H54 (cell line): ENCODE measurements around the gene FAM240A.

Experiments used
- DNase-seq: peaks from one replicate; pipeline ENCODE4 v3.0.0; 2011; ENCODE audit warnings: low spot score, mixed read lengths; ENCODE audit not compliant: insufficient read length
- FAIRE-seq: peaks from 3 replicates; lab custom pipeline; 2011; peaks lifted over from hg19 to GRCh38; lab: Jason Lieb, UNC
- POLR2A ChIP-seq: IDR thresholded peaks from 2 replicates; pipeline ENCODE4 v1.6.1; 2011; ENCODE audit warnings: low read depth, mild to moderate bottlenecking, low read length

Gene FAM240A

GRCh38 chr3:46624975-46625490, 12.7 kb downstream of the FAM240A start:
- FAIRE-seq = no peak
- no peak for DNase-seq
- no peak for TF ChIP-seq POLR2A

- no peak for TF ChIP-seq POLR2A
- DNase-seq (no peak), FAIRE-seq (no peak)
Observed at GRCh38 chr3:46626039-46626438, 13.7 kb downstream of the FAM240A start.

- TF ChIP-seq POLR2A = no peak
- FAIRE-seq (no peak), DNase-seq (no peak)
Observed at GRCh38 chr3:46627078-46627477, 14.8 kb downstream of the FAM240A start.

DNA sequence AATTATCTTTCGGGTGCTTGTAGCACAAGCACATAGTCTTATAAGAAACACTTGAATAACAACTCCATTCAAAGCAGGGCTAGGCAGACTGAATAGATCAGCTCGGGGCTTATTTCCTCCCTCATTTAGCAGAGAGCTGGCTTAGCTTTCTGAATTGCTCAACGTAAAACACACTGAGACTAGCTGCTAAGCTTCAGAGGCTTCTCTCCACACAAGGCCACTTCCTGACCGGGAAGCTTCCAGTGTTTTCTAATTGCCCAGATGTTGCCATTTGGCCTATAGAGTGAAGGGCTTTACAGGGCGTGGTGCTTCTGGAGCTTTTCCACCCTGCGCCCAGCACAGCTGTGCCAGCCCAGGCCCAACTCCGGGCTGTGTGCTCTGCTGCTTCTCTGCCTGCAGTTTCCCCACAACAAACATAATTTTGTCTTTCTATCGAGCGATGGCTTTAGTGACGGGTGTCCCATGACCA, 16.6 kb downstream of the FAM240A start:
- FAIRE-seq = no peak
- DNase-seq = no peak
- TF ChIP-seq POLR2A = no peak

- TF ChIP-seq POLR2A = no peak
- FAIRE-seq = no peak
- peak; percentile 52 for DNase-seq
Observed at GRCh38 chr3:46629551-46630517, 17.5 kb downstream of the FAM240A start.

GRCh38 chr3:46632792-46633191, 20.5 kb downstream of the FAM240A start:
- no peak for TF ChIP-seq POLR2A
- DNase-seq = no peak
- no peak for FAIRE-seq

GRCh38 chr3:46634856-46635255, 22.5 kb downstream of the FAM240A start:
- FAIRE-seq (no peak), DNase-seq (no peak)
- no peak for TF ChIP-seq POLR2A

- FAIRE-seq (no peak), DNase-seq (no peak)
- no peak for TF ChIP-seq POLR2A
Observed at GRCh38 chr3:46639221-46639620, 26.9 kb downstream of the FAM240A start.

DNA sequence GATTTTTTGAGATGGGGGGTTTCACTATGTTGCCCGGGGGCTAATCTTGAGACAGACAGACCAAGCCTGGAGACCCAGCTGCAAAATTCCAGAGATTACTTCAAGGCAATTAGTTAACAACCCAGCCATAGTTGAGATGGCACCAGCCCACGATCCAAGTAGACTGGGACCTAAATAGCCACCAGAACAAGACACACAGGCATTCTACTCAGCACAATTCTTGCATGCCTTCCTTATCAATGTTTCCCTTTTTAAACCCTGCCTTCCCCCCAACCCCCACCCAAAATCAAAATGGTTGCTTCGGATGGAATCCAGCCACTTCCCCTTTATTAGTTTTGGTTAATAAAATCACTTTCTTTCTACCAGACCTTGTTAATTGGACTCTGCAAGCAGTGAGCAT, 28.6 kb downstream of the FAM240A start:
- no peak for TF ChIP-seq POLR2A
- no peak for FAIRE-seq
- DNase-seq = no peak

- DNase-seq (no peak), FAIRE-seq (no peak)
- TF ChIP-seq POLR2A = no peak
Observed at GRCh38 chr3:46642971-46643370, 30.6 kb downstream of the FAM240A start.

DNA sequence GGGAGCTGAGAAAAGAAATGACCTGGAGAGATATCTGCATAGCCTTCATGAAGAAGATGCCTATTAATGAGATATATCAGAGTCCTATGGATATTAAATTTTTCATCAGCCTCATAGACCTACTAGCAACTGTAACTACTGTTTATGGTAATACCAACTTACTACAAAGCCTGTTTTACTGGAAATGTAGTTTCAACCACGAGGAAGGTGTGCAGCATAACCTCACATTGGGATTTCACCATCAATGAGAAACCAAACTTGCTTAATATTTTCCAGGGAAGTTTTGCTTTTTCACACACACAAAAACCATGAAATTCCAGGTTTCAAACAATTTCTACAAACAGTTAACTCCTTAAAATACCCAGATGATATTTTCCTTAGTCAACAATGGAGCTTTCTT, 31.4 kb downstream of the FAM240A start:
- DNase-seq (no peak), FAIRE-seq (no peak)
- TF ChIP-seq POLR2A = no peak

DNA sequence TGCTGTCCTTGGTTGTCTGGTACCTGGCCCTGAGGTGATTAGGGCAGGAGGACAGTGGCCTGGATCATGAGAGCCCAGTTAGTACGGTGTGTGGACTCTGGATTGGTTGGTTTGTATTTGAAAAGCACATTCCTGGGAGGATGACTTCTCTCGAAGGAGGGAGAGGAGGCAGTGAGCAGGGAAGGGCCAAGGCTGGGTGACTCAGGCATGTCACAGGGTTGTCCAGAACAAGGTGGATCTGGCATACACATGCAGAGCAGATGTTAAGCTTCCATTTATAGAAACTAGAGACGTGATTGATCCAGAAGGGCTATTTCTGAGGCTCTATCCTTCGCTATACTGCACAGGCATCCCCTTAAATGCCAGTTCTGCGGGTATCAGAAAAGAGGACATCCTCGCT, 34.4 kb downstream of the FAM240A start:
- FAIRE-seq (peak; percentile 95), DNase-seq (no peak)

GRCh38 chr3:46648096-46648495, 35.8 kb downstream of the FAM240A start:
- no peak for DNase-seq
- no peak for FAIRE-seq
- no peak for TF ChIP-seq POLR2A

More for the DNA sequence above, 34.4 kb downstream of the FAM240A start:
- no peak for TF ChIP-seq POLR2A

- FAIRE-seq = peak; percentile 71
- no peak for DNase-seq
- TF ChIP-seq POLR2A = no peak
Observed at GRCh38 chr3:46649436-46649835, 37.1 kb downstream of the FAM240A start.
